ENCODE measurements around the gene ARL14.

ARL14 gene

DNA sequence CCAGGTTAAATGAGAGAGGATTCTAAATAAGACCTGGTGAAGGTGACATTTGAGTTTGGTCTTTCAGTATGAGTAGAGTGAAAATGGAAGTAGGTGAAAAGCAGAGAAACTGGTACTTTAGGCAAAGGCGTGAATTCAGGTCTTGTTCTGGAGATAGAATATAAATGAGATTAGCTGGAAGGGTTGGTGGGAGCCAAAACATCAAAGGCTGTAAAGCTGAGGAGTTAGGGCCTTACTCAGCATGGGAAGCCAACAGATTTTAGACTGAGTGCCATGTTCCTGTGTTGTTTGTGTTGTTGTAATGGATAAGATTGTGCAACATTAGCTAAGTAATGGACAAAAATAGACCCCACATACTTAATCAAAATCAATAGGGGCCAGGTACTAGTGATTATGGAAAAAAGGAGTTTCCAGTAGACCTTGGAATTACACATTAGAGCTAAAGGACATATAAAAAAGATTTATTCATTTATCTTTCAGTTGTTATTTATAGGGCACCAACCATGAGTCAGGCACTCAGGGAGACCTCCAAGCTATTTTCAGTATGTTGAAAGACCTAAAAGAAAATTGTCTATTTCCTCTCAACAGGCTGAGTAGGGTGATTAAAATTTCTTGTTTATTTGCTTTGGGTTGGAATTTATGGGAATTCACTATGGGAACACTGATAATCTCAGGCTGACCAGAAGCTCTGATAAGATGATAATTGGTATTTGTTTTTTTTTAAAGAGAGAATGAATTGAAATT lies 20.8 kb downstream of the ARL14 start:
- peak; percentile 42 to 59 for DNase-seq (ENCODE audit: low read depth in 2 of 2)
- no peak overlapping the region for H3K4me3 ChIP-seq (replicated peaks in 1 of 2; ENCODE audit: low read depth in 2 of 2, low read length in 2 of 2)
- TF ChIP-seq, protein P1, sequence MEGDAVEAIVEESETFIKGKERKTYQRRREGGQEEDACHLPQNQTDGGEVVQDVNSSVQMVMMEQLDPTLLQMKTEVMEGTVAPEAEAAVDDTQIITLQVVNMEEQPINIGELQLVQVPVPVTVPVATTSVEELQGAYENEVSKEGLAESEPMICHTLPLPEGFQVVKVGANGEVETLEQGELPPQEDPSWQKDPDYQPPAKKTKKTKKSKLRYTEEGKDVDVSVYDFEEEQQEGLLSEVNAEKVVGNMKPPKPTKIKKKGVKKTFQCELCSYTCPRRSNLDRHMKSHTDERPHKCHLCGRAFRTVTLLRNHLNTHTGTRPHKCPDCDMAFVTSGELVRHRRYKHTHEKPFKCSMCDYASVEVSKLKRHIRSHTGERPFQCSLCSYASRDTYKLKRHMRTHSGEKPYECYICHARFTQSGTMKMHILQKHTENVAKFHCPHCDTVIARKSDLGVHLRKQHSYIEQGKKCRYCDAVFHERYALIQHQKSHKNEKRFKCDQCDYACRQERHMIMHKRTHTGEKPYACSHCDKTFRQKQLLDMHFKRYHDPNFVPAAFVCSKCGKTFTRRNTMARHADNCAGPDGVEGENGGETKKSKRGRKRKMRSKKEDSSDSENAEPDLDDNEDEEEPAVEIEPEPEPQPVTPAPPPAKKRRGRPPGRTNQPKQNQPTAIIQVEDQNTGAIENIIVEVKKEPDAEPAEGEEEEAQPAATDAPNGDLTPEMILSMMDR (IDR thresholded peaks at IDR 0.05; ENCODE audit: low read depth, low read length): no peak

GRCh38 chr3:160698599-160699195 lies 21.7 kb downstream of the ARL14 start:
- no peak overlapping the region for H3K4me3 ChIP-seq (replicated peaks in 1 of 2; ENCODE audit: low read depth in 2 of 2, low read length in 2 of 2)
- no peak for DNase-seq (ENCODE audit: low read depth in 2 of 2)

DNA sequence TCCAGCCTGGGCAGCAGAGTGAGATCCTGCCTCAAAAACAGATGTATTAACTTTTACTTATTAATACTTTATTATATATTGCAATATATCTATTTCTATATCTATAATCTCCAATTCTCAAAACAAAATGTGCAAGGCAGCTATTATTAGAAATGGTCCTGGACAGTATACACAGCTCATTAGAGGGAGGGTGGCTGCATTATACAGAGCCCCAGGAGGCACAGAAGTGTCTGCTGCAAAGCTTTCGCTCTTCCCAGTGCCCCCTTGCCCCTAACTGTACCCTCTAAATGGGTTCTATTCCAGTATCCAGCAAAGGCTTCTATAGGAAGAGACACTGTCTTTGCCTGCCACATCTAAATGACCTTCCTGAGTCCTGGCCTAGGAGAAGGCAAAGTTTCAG lies 24.5 kb downstream of the ARL14 start:
- H3K4me3 ChIP-seq (replicated peaks in 1 of 2; ENCODE audit: low read depth in 2 of 2, low read length in 2 of 2): no peak overlapping the region
- DNase-seq (ENCODE audit: low read depth in 2 of 2): no peak
- TF ChIP-seq, protein P1 (IDR thresholded peaks at IDR 0.05; ENCODE audit: low read depth, low read length): no peak

More at GRCh38 chr3:160698599-160699195, 21.7 kb downstream of the ARL14 start:
- TF ChIP-seq, protein P1 (IDR thresholded peaks at IDR 0.05; ENCODE audit: low read depth, low read length): no peak

GRCh38 chr3:160702290-160702689 lies 25.3 kb downstream of the ARL14 start:
- no peak overlapping the region for H3K4me3 ChIP-seq (replicated peaks in 1 of 2; ENCODE audit: low read depth in 2 of 2, low read length in 2 of 2)
- no peak for DNase-seq (ENCODE audit: low read depth in 2 of 2)
- TF ChIP-seq, protein P1 (IDR thresholded peaks at IDR 0.05; ENCODE audit: low read depth, low read length): no peak

GRCh38 chr3:160703974-160704373 lies 27.0 kb downstream of the ARL14 start:
- no peak overlapping the region for H3K4me3 ChIP-seq (replicated peaks in 1 of 2; ENCODE audit: low read depth in 2 of 2, low read length in 2 of 2)
- peak in 1 of 2 donors; percentile 7 for DNase-seq (ENCODE audit: low read depth in 2 of 2)
- TF ChIP-seq, protein P1 (IDR thresholded peaks at IDR 0.05; ENCODE audit: low read depth, low read length): no peak

DNA sequence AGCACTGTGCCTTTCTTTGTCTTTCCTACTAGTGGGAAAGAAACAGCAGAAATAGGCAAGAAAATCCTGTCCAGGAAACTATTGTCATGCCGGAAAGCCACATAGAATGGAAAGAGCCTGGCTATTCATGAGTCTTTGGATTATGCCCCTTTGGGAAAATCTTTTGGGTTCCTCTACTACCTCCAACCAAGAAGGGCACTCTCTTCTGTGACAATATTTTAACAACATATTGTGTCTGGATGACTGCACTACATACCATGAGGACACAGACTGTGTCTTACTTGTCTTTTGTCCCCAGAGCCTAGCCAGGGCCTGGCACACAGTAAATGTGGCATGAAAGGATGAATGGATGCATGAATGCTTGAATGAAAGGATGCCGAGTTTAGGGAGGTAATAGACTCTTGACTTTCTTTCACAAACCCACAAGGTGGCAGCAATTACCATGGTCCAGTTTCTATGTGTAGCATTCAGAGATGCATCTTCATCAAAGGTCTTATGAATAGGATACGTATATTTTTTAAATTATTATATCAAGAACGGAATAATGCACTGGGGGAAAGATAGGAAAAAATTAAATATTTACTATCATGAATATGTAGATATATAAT lies 30.3 kb downstream of the ARL14 start:
- DNase-seq (ENCODE audit: low read depth in 2 of 2): peak; percentile 71 to 78
- TF ChIP-seq, protein P1 (IDR thresholded peaks at IDR 0.05; ENCODE audit: low read depth, low read length): peak; percentile 52

More for the DNA sequence above, 30.3 kb downstream of the ARL14 start:
- H3K4me3 ChIP-seq (replicated peaks in 1 of 2; ENCODE audit: low read depth in 2 of 2, low read length in 2 of 2): no peak overlapping the region
